H1 (cell line): ENCODE measurements around the gene ATAD3A. TPM values are rescaled to one million over a fixed set of nuclear protein-coding genes. Genes with fewer than 3 reads are reported as not detected.

Experiments used
- ATF2 ChIP-seq: IDR thresholded peaks from 2 replicates; pipeline ENCODE4 v1.6.1; 2012; ENCODE audit warnings: low read length, inconsistent platforms
- CHD1 ChIP-seq: IDR thresholded peaks from 2 replicates; pipeline ENCODE4 v1.6.1; 2012; ENCODE audit warnings: low read depth, low read length, improper control_type of control experiment
- CHD7 ChIP-seq: fragments of 300-600 bp; sonication (generic); IDR thresholded peaks from 2 replicates; pipeline ENCODE4 v1.7.1; 2012; ENCODE audit warnings: low read length, moderate library complexity, mild to moderate bottlenecking, inconsistent platforms; ENCODE audit not compliant: insufficient replicate concordance
- JUND ChIP-seq: IDR thresholded peaks from 2 replicates; pipeline ENCODE4 v1.6.1; 2011; ENCODE audit warnings: mild to moderate bottlenecking, improper control_type of control experiment, low read length
- KDM4A ChIP-seq: IDR thresholded peaks from one replicate; pipeline ENCODE4 v1.7.1; 2012; ENCODE audit warnings: low read depth, mild to moderate bottlenecking, moderate library complexity, low read length, inconsistent platforms; ENCODE audit not compliant: severe bottlenecking
- POLR2A ChIP-seq, 2 experiments: IDR thresholded peaks; 1 replicate in 1 of 2; 2 replicates in 1 of 2; pipeline ENCODE4 v1.6.1; 2011; ENCODE audit warnings: low read depth in 2 of 2, low read length in 2 of 2, mild to moderate bottlenecking in 2 of 2; ENCODE audit errors: control extremely low read depth in 1 of 2
- SP1 ChIP-seq: IDR thresholded peaks from 2 replicates; pipeline ENCODE4 v1.6.1; 2011; ENCODE audit warnings: low read depth, low read length
- SRF ChIP-seq: IDR thresholded peaks from 2 replicates; pipeline ENCODE4 v1.6.1; 2011; ENCODE audit warnings: mild to moderate bottlenecking, low read depth, low read length, moderate library complexity
- TCF12 ChIP-seq: IDR thresholded peaks from 2 replicates; pipeline ENCODE4 v1.6.1; 2011; ENCODE audit warnings: low read depth, mild to moderate bottlenecking, low read length
- polyA plus RNA-seq, 7 experiments: library from polyadenylated mRNA; depleted of rRNA in 3 of 7; stranded (reverse) in 5 of 7; unstranded in 2 of 7; fragments of >200 nt in 5 of 7; fragments of 200-250 nt in 2 of 7; gene quantifications; 1 replicate in 5 of 7; 2 replicates in 1 of 7; 4 replicates in 1 of 7; pipeline versions ENCODE4 v1.2.1 to v1.2.3, GENCODE V29; 2011 to 2013; ENCODE audit warnings: missing spikeins in 2 of 7, mixed read lengths in 2 of 7
- total RNA-seq: library from RNA; stranded (reverse); fragmentation: NEBNext Ultra II Directional; extraction: Animal tissue kit (Norgen Biotek cat#: 25700); gene quantifications from 2 replicates; pipeline ENCODE4 v1.2.1, GENCODE V29; 2021

The ATAD3A gene
- total and polyA plus RNA-seq, 2 of the 8 experiments (the other 6 are each of a cell fraction or from before 2014, with no cell fraction given): 28.3 to 64.7 TPM

GRCh38 chr1:1511533-1512285, at the start of gene ATAD3A (continued):
- TF ChIP-seq SP1 (peak; percentile 57), KDM4A (peak; percentile 60), JUND (peak; percentile 59), POLR2A (IDR thresholded peaks at IDR 0.05; ENCODE audit: control extremely low read depth in 1 of 2, low read depth in 2 of 2, low read length in 2 of 2) (peak in 1 of 2 experiments; percentile 86; a peak in 2 of 3 replicates), TCF12 (0 out of 2 replicates have a peak, but pooled peaks have one; percentile 59), CHD1 (no peak), CHD7 (no peak), SRF (peak; percentile 72), ATF2 (no peak)
